Osteocyte (in vitro differentiated cells): ENCODE data around the gene MLST8. TPM values are rescaled to one million over a fixed set of nuclear protein-coding genes. Genes with fewer than 3 reads are reported as not detected.
"Not testable (repeated sequence)": the region's sequence is repeated elsewhere in the genome, so short reads cannot be mapped to it uniquely, and the experiment has no call there.

Experiments used
- DNase-seq: peaks from one replicate; pipeline ENCODE4 v3.0.0; 2021; ENCODE audit warnings: mixed read lengths; ENCODE audit not compliant: unreplicated experiment; ENCODE audit errors: extremely low spot score
- H3K27ac Mint-ChIP-seq: one replicate; pipeline ENCODE4 v1.8.0; 2021; ENCODE audit warnings: mild to moderate bottlenecking, mixed read lengths; ENCODE audit not compliant: unreplicated experiment
- H3K27me3 Mint-ChIP-seq: one replicate; pipeline ENCODE4 v1.8.0; 2021; ENCODE audit warnings: mixed read lengths; ENCODE audit not compliant: unreplicated experiment
- H3K36me3 Mint-ChIP-seq: one replicate; pipeline ENCODE4 v1.8.0; 2021; ENCODE audit warnings: mixed read lengths; ENCODE audit not compliant: unreplicated experiment
- H3K4me1 Mint-ChIP-seq: one replicate; pipeline ENCODE4 v1.8.0; 2021; ENCODE audit warnings: mixed read lengths; ENCODE audit not compliant: unreplicated experiment
- H3K4me3 Mint-ChIP-seq: one replicate; pipeline ENCODE4 v1.8.0; 2021; ENCODE audit warnings: mild to moderate bottlenecking, moderate library complexity, mixed read lengths; ENCODE audit not compliant: unreplicated experiment
- H3K9me3 Mint-ChIP-seq: one replicate; pipeline ENCODE4 v1.8.0; 2021; ENCODE audit warnings: mixed read lengths; ENCODE audit not compliant: unreplicated experiment
- total RNA-seq: library from RNA; stranded (reverse); gene quantifications from 2 replicates; pipeline ENCODE4 v1.2.1, GENCODE V29; 2021
- TF ChIP-seq, protein P1 (sequence below): fragments of 200-600 bp; sonication (generic); IDR thresholded peaks from 2 replicates; pipeline ENCODE4 v1.5.0; 2021; ENCODE audit warnings: antibody characterized with exemption, mild to moderate bottlenecking, moderate library complexity

The MLST8 gene
- total RNA-seq, 1 donor from 2014 or later: 60.2 TPM

DNA sequence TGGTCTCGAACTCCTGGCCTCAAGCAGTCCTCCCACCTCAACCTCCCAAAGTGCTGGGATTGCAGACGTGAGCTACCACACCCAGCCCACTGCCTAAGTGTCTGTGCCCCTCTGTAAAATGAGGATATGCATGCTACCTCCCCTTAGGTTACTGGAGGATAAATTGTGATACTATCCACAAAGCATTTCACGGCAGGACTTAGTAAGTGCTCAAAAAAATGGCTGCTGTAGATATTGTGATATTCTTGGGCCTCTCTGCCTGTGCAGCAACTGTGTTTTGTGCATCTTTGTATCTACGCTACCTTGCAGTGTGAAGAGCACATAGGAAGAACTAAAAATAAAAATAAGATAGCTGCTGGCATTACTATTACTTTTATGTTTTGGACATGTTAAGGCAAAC lies 7.0 kb upstream of the MLST8 start:
- no peaks in the 10 kb centered on the region for H3K9me3 Mint-ChIP-seq
- H3K4me1 Mint-ChIP-seq: no peaks in the 10 kb centered on the region
- H3K4me3 Mint-ChIP-seq: peak overlapping the region; percentile 41
- no peak overlapping the region for H3K27ac Mint-ChIP-seq
- H3K36me3 Mint-ChIP-seq: no peaks in the 10 kb centered on the region
- TF ChIP-seq, protein P1, sequence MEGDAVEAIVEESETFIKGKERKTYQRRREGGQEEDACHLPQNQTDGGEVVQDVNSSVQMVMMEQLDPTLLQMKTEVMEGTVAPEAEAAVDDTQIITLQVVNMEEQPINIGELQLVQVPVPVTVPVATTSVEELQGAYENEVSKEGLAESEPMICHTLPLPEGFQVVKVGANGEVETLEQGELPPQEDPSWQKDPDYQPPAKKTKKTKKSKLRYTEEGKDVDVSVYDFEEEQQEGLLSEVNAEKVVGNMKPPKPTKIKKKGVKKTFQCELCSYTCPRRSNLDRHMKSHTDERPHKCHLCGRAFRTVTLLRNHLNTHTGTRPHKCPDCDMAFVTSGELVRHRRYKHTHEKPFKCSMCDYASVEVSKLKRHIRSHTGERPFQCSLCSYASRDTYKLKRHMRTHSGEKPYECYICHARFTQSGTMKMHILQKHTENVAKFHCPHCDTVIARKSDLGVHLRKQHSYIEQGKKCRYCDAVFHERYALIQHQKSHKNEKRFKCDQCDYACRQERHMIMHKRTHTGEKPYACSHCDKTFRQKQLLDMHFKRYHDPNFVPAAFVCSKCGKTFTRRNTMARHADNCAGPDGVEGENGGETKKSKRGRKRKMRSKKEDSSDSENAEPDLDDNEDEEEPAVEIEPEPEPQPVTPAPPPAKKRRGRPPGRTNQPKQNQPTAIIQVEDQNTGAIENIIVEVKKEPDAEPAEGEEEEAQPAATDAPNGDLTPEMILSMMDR: no peak
- H3K27me3 Mint-ChIP-seq: peaks cover 17% of the 10 kb centered on the region
- DNase-seq: no peak

DNA sequence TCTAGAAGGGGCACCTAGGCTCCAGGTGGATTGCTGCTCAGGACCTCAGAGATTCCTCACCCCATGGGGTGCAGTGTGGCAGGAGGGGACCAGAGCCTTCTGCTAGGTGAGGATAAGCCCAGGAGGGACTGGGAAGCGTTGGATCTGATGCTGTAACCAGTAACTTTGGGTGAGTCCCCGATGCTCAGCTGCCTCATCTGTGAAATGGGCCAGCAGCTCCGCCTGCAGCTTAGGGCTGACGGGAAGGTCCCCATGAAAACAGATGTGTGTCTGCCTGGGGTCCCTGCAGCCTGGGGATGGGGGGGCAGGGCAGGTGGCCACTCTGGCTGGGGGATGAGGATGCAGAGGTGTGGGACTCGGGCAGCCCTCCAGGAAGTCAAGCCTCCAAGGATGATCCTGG lies 6.2 kb upstream of the MLST8 start:
- no peak overlapping the region for H3K4me3 Mint-ChIP-seq
- H3K9me3 Mint-ChIP-seq: no peaks in the 10 kb centered on the region
- H3K4me1 Mint-ChIP-seq: peaks cover 2% of the 10 kb centered on the region
- H3K27ac Mint-ChIP-seq: no peak overlapping the region
- no peaks in the 10 kb centered on the region for H3K36me3 Mint-ChIP-seq
- TF ChIP-seq, protein P1: no peak
- H3K27me3 Mint-ChIP-seq: peaks cover 17% of the 10 kb centered on the region
- no peak for DNase-seq

DNA sequence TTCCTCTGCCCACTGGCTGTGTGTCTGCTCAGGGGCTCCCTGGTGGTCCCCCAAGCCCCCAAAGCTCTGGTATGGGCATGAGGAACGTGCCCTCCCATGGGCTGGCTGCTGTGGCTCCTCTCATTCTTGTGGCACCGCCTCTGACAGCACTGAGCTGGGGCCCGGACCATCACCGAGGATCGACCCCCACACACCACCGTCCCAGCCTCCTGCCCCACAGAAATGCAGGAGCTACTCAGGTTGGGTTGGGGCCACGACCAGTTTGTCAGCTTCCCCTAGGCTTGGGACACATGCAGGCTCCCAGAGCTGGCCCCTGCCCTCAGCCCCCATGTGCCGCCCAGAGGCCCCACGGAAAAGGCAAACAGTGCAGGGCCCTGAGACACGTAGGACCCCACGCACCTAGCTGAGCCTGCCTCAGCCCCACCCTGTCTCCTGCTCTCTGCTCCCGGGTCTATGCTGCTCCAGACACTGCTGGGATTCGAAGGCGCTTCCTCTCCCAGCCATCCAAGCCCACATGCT lies 5.6 kb upstream of the MLST8 start:
- Mint-ChIP-seq H3K4me3 (peak overlapping the region; percentile 7), H3K4me1 (peaks cover 6% of the 10 kb centered on the region), H3K27ac (no peak overlapping the region), H3K9me3 (no peaks in the 10 kb centered on the region), H3K36me3 (no peaks in the 10 kb centered on the region), H3K27me3 (peaks cover 15% of the 10 kb centered on the region)
- no peak for DNase-seq
- TF ChIP-seq, protein P1: no peak

DNA sequence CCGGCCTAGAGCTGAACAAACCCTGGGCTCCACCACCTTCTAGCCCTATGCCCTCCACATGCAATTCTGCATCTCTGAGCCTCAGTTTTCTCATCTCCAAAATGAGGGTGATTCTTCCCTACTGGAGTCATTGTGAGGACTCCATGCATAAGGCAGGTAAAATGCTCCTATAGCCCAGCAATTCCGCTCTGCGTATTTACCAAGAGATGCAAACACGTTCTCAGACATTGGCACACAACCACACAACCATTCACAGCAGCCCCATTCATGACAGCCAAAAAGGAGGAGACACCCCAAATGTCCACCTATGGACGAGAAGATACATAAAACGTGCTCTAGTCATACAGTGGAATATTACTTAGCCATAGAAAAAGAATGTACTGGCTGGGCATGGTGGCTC lies 4.9 kb upstream of the MLST8 start:
- Mint-ChIP-seq H3K4me3 (no peak overlapping the region), H3K4me1 (peaks cover 8% of the 10 kb centered on the region), H3K27ac (no peak overlapping the region), H3K36me3 (no peaks in the 10 kb centered on the region), H3K9me3 (no peaks in the 10 kb centered on the region), H3K27me3 (peaks cover 11% of the 10 kb centered on the region)
- TF ChIP-seq, protein P1: no peak
- no peak for DNase-seq

DNA sequence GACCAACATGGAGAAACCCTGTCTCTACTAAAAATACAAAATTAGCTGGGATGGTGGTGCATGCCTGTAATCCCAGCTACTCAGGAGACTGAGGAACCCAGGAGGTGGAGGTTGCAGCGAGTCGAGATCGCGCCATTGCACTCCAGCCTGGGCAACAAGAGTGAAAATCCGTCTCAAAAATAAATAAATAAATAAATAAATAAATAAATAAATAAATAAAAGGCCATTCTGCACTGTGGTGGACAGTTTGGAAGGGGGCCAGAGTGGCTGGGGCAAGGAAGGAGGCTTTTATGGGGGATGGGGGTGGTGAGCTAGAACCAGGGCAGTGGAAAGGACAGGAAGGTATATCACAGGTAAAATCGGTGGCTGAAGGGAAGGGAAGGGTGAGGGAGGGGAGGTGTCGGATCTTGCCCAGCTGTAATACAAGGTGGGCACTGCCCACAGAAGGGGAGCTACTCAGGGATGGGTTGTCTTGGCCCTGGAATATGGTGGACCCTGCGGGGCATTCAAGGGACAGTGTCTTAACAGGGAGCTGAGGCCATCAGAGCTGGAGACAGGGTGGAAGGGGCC lies 2.0 kb upstream of the MLST8 start:
- H3K27ac Mint-ChIP-seq, H3K27me3 Mint-ChIP-seq, H3K9me3 Mint-ChIP-seq, H3K36me3 Mint-ChIP-seq, DNase-seq: not testable (repeated sequence)
- Mint-ChIP-seq H3K4me1 (peaks cover 21% of the 10 kb centered on the region), H3K4me3 (peak overlapping the region; percentile 62)
